HepG2 (cell line): Measurements from ENCODE around the gene CUL4B. TPM values are rescaled to one million over a fixed set of nuclear protein-coding genes. Genes with fewer than 3 reads are reported as not detected.

Experiments
- AKNA ChIP-seq: sonication (generic); formaldehyde crosslinking; IDR thresholded peaks from 2 replicates; pipeline ENCODE4 v1.4.0; 2020; ENCODE audit warnings: missing genetic modification reagents, borderline replicate concordance
- ELK4 ChIP-seq: sonication (generic); formaldehyde crosslinking; IDR thresholded peaks from 2 replicates; pipeline ENCODE4 v1.9.0; 2021; ENCODE audit warnings: missing genetic modification reagents, borderline replicate concordance
- FOXJ3 ChIP-seq: sonication (generic); formaldehyde crosslinking; IDR thresholded peaks from 2 replicates; pipeline ENCODE4 v1.4.0; 2020; ENCODE audit warnings: missing genetic modification reagents, mild to moderate bottlenecking, borderline replicate concordance
- FOXM1 ChIP-seq: sonication (generic); formaldehyde crosslinking; IDR thresholded peaks from 2 replicates; pipeline ENCODE4 v1.5.0; 2020; ENCODE audit warnings: missing genetic modification reagents
- HMGA1 ChIP-seq: sonication (generic); formaldehyde crosslinking; conservative IDR thresholded peaks from 2 replicates; pipeline ENCODE4 v1.4.0; 2020; ENCODE audit warnings: missing genetic modification reagents
- MBD4 ChIP-seq: IDR thresholded peaks from 2 replicates; pipeline ENCODE4 v1.6.1; 2012; ENCODE audit warnings: low read length, inconsistent platforms, borderline replicate concordance
- NFIC ChIP-seq: IDR thresholded peaks from 2 replicates; pipeline ENCODE4 v1.6.1; 2012; ENCODE audit warnings: mild to moderate bottlenecking, low read length, inconsistent platforms
- ONECUT2 ChIP-seq: sonication (generic); formaldehyde crosslinking; IDR thresholded peaks from 2 replicates; pipeline ENCODE4 v1.4.0; 2020; ENCODE audit warnings: missing genetic modification reagents
- RORA ChIP-seq: sonication (generic); formaldehyde crosslinking; IDR thresholded peaks from 2 replicates; pipeline ENCODE4 v1.5.0; 2020; ENCODE audit warnings: mild to moderate bottlenecking, missing genetic modification reagents, moderate library complexity
- SP140L ChIP-seq: sonication (generic); formaldehyde crosslinking; IDR thresholded peaks from 2 replicates; pipeline ENCODE4 v1.4.0; 2020; ENCODE audit warnings: missing genetic modification reagents, borderline replicate concordance
- TAF1 ChIP-seq: sonication (generic); formaldehyde crosslinking; IDR thresholded peaks from 2 replicates; pipeline ENCODE4 v1.4.0; 2020; ENCODE audit warnings: missing genetic modification reagents
- TCF12 ChIP-seq, 2 experiments: fragments of 450-650 bp in 1 of 2; sonication (generic) in 1 of 2; formaldehyde crosslinking in 1 of 2; IDR thresholded peaks; 2 replicates each; pipeline versions ENCODE4 v1.6.1 to v1.8.0; 2017 to 2022; ENCODE audit warnings: antibody characterized with exemption in 1 of 2, mild to moderate bottlenecking in 1 of 2, missing genetic modification reagents in 1 of 2, moderate library complexity in 1 of 2
- TCF7L2 ChIP-seq: IDR thresholded peaks from 2 replicates; pipeline ENCODE4 v1.6.1; 2011; ENCODE audit warnings: mild to moderate bottlenecking, low read depth, low read length, moderate library complexity
- ZBTB39 ChIP-seq: sonication (generic); formaldehyde crosslinking; IDR thresholded peaks from 2 replicates; pipeline ENCODE4 v1.5.0; 2020; ENCODE audit warnings: missing genetic modification reagents
- ZIK1 ChIP-seq: sonication (generic); formaldehyde crosslinking; IDR thresholded peaks from 2 replicates; pipeline ENCODE4 v1.5.0; 2020; ENCODE audit warnings: mild to moderate bottlenecking, low read depth, missing genetic modification reagents, borderline replicate concordance
- ZNF10 ChIP-seq: sonication (generic); formaldehyde crosslinking; IDR thresholded peaks from 2 replicates; pipeline ENCODE4 v1.4.0; 2020; ENCODE audit warnings: mild to moderate bottlenecking, low read depth, missing genetic modification reagents, borderline replicate concordance
- ZNF12 ChIP-seq: sonication (generic); formaldehyde crosslinking; IDR thresholded peaks from 2 replicates; pipeline ENCODE4 v1.5.0; 2020; ENCODE audit warnings: missing genetic modification reagents
- ZNF138 ChIP-seq: sonication (generic); formaldehyde crosslinking; IDR thresholded peaks from 2 replicates; pipeline ENCODE4 v1.5.0; 2020; ENCODE audit warnings: mild to moderate bottlenecking, low read depth, missing genetic modification reagents
- ZNF550 ChIP-seq: sonication (generic); formaldehyde crosslinking; IDR thresholded peaks from 2 replicates; pipeline ENCODE4 v1.4.0; 2020; ENCODE audit warnings: mild to moderate bottlenecking, missing genetic modification reagents, borderline replicate concordance
- ZNF709 ChIP-seq: sonication (generic); formaldehyde crosslinking; IDR thresholded peaks from 2 replicates; pipeline ENCODE4 v1.5.0; 2020; ENCODE audit warnings: mild to moderate bottlenecking, missing genetic modification reagents
- polyA plus RNA-seq, 8 experiments: library from polyadenylated mRNA; depleted of rRNA in 3 of 8; stranded (reverse) in 7 of 8; unstranded in 1 of 8; fragments of >200 nt; fragmentation: Illumina TruSeq in 4 of 8; extraction: Trizol in 4 of 8; gene quantifications; 2 replicates each; pipeline versions ENCODE4 v1.2.1 to v1.2.3, GENCODE V29; 2011 to 2016; ENCODE audit warnings: low read depth in 4 of 8, missing spikeins in 1 of 8, mixed read lengths in 1 of 8; ENCODE audit not compliant: insufficient read depth in 1 of 8
- total RNA-seq, 5 experiments: library from RNA; depleted of rRNA; stranded (reverse); fragments of >200 nt; fragmentation: Illumina TruSeq; extraction: Trizol; gene quantifications; 2 replicates each; pipeline ENCODE4 v1.2.3, GENCODE V29; 2016; ENCODE audit warnings: low read depth in 1 of 5

Gene CUL4B
- total and polyA plus RNA-seq, 2 of the 13 experiments (the other 11 are each of a cell fraction or from before 2014, with no cell fraction given) = 21.6 to 28.5 TPM

- TF ChIP-seq TCF12 (IDR thresholded peaks at IDR 0.05) = no peak
- TF ChIP-seq TCF12 (CRISPR knock-in tag; IDR thresholded peaks at IDR 0.05) = no peak
- TF ChIP-seq ZNF550 (CRISPR knock-in tag) = no peak
- TF ChIP-seq FOXJ3 (CRISPR knock-in tag) = no peak
- no peak for TF ChIP-seq NFIC
- no peak for TF ChIP-seq RORA (CRISPR knock-in tag)
- TF ChIP-seq MBD4 = no peak
- no peak for TF ChIP-seq ZIK1 (CRISPR knock-in tag)
- TF ChIP-seq FOXM1 (CRISPR knock-in tag) = no peak
- TF ChIP-seq ELK4 (CRISPR knock-in tag) = no peak
- TF ChIP-seq TAF1 (CRISPR knock-in tag) = peak; percentile 38; the same call in 1 of the 2 replicates
- no peak for TF ChIP-seq ZBTB39 (CRISPR knock-in tag)
- TF ChIP-seq ONECUT2 (CRISPR knock-in tag) = no peak
- no peak for TF ChIP-seq ZNF12 (CRISPR knock-in tag)
- no peak for TF ChIP-seq HMGA1 (CRISPR knock-in tag)
- TF ChIP-seq SP140L (CRISPR knock-in tag) = no peak
- TF ChIP-seq ZNF10 = no peak
- TF ChIP-seq AKNA = no peak
- TF ChIP-seq TCF7L2 = no peak
- TF ChIP-seq ZNF138 = no peak
- TF ChIP-seq ZNF709 (CRISPR knock-in tag) = no peak
These were observed 74.9 kb downstream of the CUL4B start (continued) for GRCh38 chrX:120485638-120486520.
